ENCODE measurements around the gene TSPEAR. TPM values are rescaled to one million over a fixed set of nuclear protein-coding genes. Genes with fewer than 3 reads are reported as not detected.

The TSPEAR gene
- total RNA-seq, 4 donors from 2014 or later, result 0.21 to 1.3 (median 0.69) TPM

DNA sequence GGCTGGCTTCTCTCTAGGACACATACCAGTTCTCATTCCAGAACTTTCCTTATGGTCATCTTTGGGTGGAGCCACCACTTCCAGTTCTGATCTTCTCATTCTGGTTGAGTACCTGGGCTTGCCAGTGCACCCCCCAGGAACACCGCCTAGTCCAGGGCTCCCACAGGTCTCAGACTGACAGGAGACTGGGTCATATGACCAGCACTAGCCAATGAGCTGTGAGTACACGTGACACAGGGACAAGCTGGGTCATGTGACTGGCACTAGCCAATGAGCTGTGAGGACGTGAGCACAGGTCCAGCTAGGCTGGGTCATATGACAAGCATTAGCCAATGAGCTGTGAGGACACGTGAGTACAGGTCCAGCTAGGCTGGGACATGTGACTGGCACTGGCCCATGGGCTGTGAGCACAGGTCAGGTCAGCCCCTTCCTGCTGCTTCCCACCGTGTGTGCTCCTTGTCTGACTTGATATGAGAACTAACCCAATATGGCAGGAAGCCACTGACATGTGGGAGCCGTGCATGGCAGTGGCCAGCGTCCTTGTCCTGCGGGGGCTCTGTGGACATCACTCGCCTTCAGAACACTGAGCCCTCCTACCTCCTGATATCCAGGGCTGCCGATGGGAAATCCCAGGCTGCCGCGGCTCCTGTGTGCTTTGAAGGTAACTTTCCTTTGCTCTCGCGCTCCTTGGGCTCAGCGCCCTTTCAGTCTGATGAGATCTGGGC is 194.0 kb downstream of the TSPEAR start:
- no peaks in the 10 kb centered on the region for H3K4me1 ChIP-seq
- no peaks in the 10 kb centered on the region for H3K36me3 ChIP-seq
- DNase-seq, result no peak
- intact Hi-C loops (cut with DNase I), result no loop called here
- H3K27me3 ChIP-seq, result no peaks in the 10 kb centered on the region
- H3K9me3 ChIP-seq, result no peaks in the 10 kb centered on the region
- TF ChIP-seq POLR2A (IDR thresholded peaks at IDR 0.05), result no peak
- TF ChIP-seq, protein P1, sequence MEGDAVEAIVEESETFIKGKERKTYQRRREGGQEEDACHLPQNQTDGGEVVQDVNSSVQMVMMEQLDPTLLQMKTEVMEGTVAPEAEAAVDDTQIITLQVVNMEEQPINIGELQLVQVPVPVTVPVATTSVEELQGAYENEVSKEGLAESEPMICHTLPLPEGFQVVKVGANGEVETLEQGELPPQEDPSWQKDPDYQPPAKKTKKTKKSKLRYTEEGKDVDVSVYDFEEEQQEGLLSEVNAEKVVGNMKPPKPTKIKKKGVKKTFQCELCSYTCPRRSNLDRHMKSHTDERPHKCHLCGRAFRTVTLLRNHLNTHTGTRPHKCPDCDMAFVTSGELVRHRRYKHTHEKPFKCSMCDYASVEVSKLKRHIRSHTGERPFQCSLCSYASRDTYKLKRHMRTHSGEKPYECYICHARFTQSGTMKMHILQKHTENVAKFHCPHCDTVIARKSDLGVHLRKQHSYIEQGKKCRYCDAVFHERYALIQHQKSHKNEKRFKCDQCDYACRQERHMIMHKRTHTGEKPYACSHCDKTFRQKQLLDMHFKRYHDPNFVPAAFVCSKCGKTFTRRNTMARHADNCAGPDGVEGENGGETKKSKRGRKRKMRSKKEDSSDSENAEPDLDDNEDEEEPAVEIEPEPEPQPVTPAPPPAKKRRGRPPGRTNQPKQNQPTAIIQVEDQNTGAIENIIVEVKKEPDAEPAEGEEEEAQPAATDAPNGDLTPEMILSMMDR (IDR thresholded peaks at IDR 0.05), result no peak
- H3K4me3 ChIP-seq (replicated peaks in 1 of 3), result no peak overlapping the region
- no peak overlapping the region for H3K27ac ChIP-seq
- WGBS, 2 donors, result 85 to 92% methylated on average over 13 to 15 of the region's 15 CpGs

GRCh38 chr21:44516828-44517174 is 194.6 kb downstream of the TSPEAR start:
- Histone ChIP-seq H3K36me3 (no peaks in the 10 kb centered on the region), H3K9me3 (no peaks in the 10 kb centered on the region), H3K4me3 (replicated peaks in 1 of 3) (no peak overlapping the region), H3K27ac (no peak overlapping the region), H3K4me1 (no peaks in the 10 kb centered on the region), H3K27me3 (no peaks in the 10 kb centered on the region)
- no peak for DNase-seq
- TF ChIP-seq, protein P1 (IDR thresholded peaks at IDR 0.05), result no peak
- TF ChIP-seq POLR2A (IDR thresholded peaks at IDR 0.05), result no peak
- 89 to 92% methylated on average over 10 of the region's 10 CpGs for WGBS, 2 donors
- intact Hi-C loops (cut with DNase I), result no loop called here

DNA sequence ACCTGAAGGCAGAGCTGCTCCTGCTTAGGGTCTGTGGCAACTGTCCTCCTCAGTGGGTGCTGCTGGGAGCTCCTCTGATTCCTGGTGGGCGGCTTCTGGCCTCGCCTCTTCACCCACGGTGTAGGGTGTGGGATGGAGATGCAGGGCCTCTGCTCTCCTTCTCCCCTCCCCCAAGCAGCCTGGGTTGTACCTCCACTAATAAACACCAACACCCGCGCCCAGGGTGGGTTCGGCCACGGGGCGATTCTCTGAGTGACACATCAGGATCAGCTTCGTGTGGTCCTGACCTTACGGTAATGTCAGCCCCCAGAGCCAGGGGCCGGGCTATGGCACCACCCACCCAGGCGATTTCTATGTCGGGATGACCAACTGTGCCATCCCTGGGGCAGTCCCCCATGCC is 195.0 kb downstream of the TSPEAR start:
- Histone ChIP-seq H3K4me1 (no peaks in the 10 kb centered on the region), H3K27me3 (no peaks in the 10 kb centered on the region), H3K36me3 (no peaks in the 10 kb centered on the region), H3K4me3 (replicated peaks in 1 of 3) (no peak overlapping the region), H3K27ac (no peak overlapping the region), H3K9me3 (no peaks in the 10 kb centered on the region)
- no peak for DNase-seq
- WGBS, 2 donors, result 91 to 97% methylated on average over 5 to 12 of the region's 13 CpGs
- no peak for TF ChIP-seq POLR2A (IDR thresholded peaks at IDR 0.05)
- TF ChIP-seq, protein P1 (IDR thresholded peaks at IDR 0.05), result no peak
- intact Hi-C loops (cut with DNase I), result no loop called here

- H3K27ac ChIP-seq, result no peak overlapping the region
- TF ChIP-seq POLR2A (IDR thresholded peaks at IDR 0.05), result no peak
- TF ChIP-seq, protein P1 (IDR thresholded peaks at IDR 0.05), result no peak
- peaks cover 3 to 4% of the 10 kb centered on the region in 2 donors for H3K4me1 ChIP-seq
- DNase-seq, result no peak
- H3K36me3 ChIP-seq, result no peaks in the 10 kb centered on the region
- H3K27me3 ChIP-seq, result no peaks in the 10 kb centered on the region
- H3K9me3 ChIP-seq, result no peaks in the 10 kb centered on the region
- no peak overlapping the region for H3K4me3 ChIP-seq (replicated peaks in 1 of 3)
- intact Hi-C loops (cut with DNase I), result no loop called here
- WGBS, 2 donors, result 91 to 94% methylated on average over 31 to 32 of the region's 32 CpGs
These were observed 195.8 kb downstream of the TSPEAR start for GRCh38 chr21:44515359-44516165.

All from thyroid gland (tissue), 4 donors.